Measurements from ENCODE around the gene MFSD6. TPM values are rescaled to one million over a fixed set of nuclear protein-coding genes. Genes with fewer than 3 reads are reported as not detected.
A peak's percentile ranks its signal among the peaks of the same experiment; 100 is the strongest.

The MFSD6 gene
- total RNA-seq, 1 donor from 2014 or later: 1.5 TPM

DNA sequence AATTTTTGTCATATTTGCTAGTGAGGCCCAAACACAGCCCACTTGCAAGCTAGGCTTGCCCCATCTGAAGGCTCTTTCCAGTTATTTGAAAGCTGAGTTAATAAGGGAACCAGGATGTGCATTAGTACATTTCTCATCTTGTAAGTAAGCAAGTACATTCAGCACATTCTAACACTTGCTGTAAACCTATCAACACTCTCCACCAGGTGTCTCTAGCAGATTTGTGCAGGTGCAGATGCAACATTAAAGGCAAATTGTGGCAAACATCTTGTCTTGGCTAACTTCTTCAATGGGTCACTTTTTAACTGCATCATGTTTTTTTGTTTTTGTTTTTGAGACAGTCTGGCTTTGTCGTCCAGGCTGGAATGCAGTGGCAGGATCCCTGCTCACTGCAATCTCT, 25.3 kb upstream of the MFSD6 start:
- no peak for DNase-seq (ENCODE audit: low read depth, low spot score)
- no peaks in the 10 kb centered on the region for H3K27me3 Mint-ChIP-seq (ENCODE audit: low read depth)

GRCh38 chr2:190387422-190387821, 20.7 kb upstream of the MFSD6 start:
- Mint-ChIP-seq H3K4me1 (no peaks in the 10 kb centered on the region), H3K9me3 (no peaks in the 10 kb centered on the region), H3K27me3 (ENCODE audit: low read depth) (peaks cover 15% of the 10 kb centered on the region), H3K4me3 (no peak overlapping the region), H3K27ac (ENCODE audit: unreplicated experiment) (no peak overlapping the region), H3K36me3 (ENCODE audit: low read depth) (no peaks in the 10 kb centered on the region)
- TF ChIP-seq, protein P1, sequence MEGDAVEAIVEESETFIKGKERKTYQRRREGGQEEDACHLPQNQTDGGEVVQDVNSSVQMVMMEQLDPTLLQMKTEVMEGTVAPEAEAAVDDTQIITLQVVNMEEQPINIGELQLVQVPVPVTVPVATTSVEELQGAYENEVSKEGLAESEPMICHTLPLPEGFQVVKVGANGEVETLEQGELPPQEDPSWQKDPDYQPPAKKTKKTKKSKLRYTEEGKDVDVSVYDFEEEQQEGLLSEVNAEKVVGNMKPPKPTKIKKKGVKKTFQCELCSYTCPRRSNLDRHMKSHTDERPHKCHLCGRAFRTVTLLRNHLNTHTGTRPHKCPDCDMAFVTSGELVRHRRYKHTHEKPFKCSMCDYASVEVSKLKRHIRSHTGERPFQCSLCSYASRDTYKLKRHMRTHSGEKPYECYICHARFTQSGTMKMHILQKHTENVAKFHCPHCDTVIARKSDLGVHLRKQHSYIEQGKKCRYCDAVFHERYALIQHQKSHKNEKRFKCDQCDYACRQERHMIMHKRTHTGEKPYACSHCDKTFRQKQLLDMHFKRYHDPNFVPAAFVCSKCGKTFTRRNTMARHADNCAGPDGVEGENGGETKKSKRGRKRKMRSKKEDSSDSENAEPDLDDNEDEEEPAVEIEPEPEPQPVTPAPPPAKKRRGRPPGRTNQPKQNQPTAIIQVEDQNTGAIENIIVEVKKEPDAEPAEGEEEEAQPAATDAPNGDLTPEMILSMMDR (conservative IDR thresholded peaks at IDR 0.05): no peak
- no peak for DNase-seq (ENCODE audit: low read depth, low spot score)

More for the DNA sequence above, 25.3 kb upstream of the MFSD6 start:
- no peaks in the 10 kb centered on the region for H3K9me3 Mint-ChIP-seq
- no peaks in the 10 kb centered on the region for H3K4me1 Mint-ChIP-seq
- H3K27ac Mint-ChIP-seq (ENCODE audit: unreplicated experiment): no peak overlapping the region
- H3K36me3 Mint-ChIP-seq (ENCODE audit: low read depth): no peaks in the 10 kb centered on the region
- TF ChIP-seq, protein P1 (conservative IDR thresholded peaks at IDR 0.05): peak; percentile 62
- no peak overlapping the region for H3K4me3 Mint-ChIP-seq

- peaks cover 51% of the 10 kb centered on the region for H3K27me3 Mint-ChIP-seq (ENCODE audit: low read depth)
- H3K9me3 Mint-ChIP-seq: no peaks in the 10 kb centered on the region
- H3K27ac Mint-ChIP-seq (ENCODE audit: unreplicated experiment): no peak overlapping the region
- no peak for DNase-seq (ENCODE audit: low read depth, low spot score)
- TF ChIP-seq, protein P1 (conservative IDR thresholded peaks at IDR 0.05): no peak
- no peaks in the 10 kb centered on the region for H3K36me3 Mint-ChIP-seq (ENCODE audit: low read depth)
- no peak overlapping the region for H3K4me3 Mint-ChIP-seq
- no peaks in the 10 kb centered on the region for H3K4me1 Mint-ChIP-seq
These were observed 11.9 kb upstream of the MFSD6 start for GRCh38 chr2:190396271-190396670.

- H3K4me3 Mint-ChIP-seq: no peak overlapping the region
- peaks cover 6% of the 10 kb centered on the region for H3K4me1 Mint-ChIP-seq
- peaks cover 11% of the 10 kb centered on the region for H3K27me3 Mint-ChIP-seq (ENCODE audit: low read depth)
- no peaks in the 10 kb centered on the region for H3K9me3 Mint-ChIP-seq
- no peak for DNase-seq (ENCODE audit: low read depth, low spot score)
- TF ChIP-seq, protein P1 (conservative IDR thresholded peaks at IDR 0.05): no peak
- no peaks in the 10 kb centered on the region for H3K36me3 Mint-ChIP-seq (ENCODE audit: low read depth)
- no peak overlapping the region for H3K27ac Mint-ChIP-seq (ENCODE audit: unreplicated experiment)
These were observed 5.1 kb upstream of the MFSD6 start for GRCh38 chr2:190402986-190403603.

GRCh38 chr2:190404487-190404886, 3.7 kb upstream of the MFSD6 start:
- peaks cover 11% of the 10 kb centered on the region for H3K27me3 Mint-ChIP-seq (ENCODE audit: low read depth)
- TF ChIP-seq, protein P1 (conservative IDR thresholded peaks at IDR 0.05): no peak
- H3K4me3 Mint-ChIP-seq: no peak overlapping the region
- no peaks in the 10 kb centered on the region for H3K9me3 Mint-ChIP-seq
- DNase-seq (ENCODE audit: low read depth, low spot score): no peak
- H3K4me1 Mint-ChIP-seq: peaks cover 6% of the 10 kb centered on the region
- no peaks in the 10 kb centered on the region for H3K36me3 Mint-ChIP-seq (ENCODE audit: low read depth)
- no peak overlapping the region for H3K27ac Mint-ChIP-seq (ENCODE audit: unreplicated experiment)
